HG03095 (cell line): ENCODE results near the gene ATG2B.

Experiments
- ATAC-seq: cut with Tn5 transposase; IDR thresholded peaks from one replicate; pipeline ENCODE4 v1.9.1; 2021; ENCODE audit warnings: moderate library complexity; ENCODE audit not compliant: unreplicated experiment

The ATG2B gene

GRCh38 chr14:96231526-96232130, 131.5 kb downstream of the ATG2B start:
- ATAC-seq: no peak

GRCh38 chr14:96231056-96231455, 132.1 kb downstream of the ATG2B start:
- ATAC-seq: no peak

GRCh38 chr14:96229315-96229714, 133.8 kb downstream of the ATG2B start:
- ATAC-seq: no peak
